HG03025 (cell line): ENCODE results near the gene FBXO15.

Experiments used
- ATAC-seq: cut with Tn5 transposase; IDR thresholded peaks from one replicate; pipeline ENCODE4 v1.9.1; 2021; ENCODE audit warnings: mild to moderate bottlenecking, moderate library complexity; ENCODE audit not compliant: unreplicated experiment, low FRiP score

The FBXO15 gene

DNA sequence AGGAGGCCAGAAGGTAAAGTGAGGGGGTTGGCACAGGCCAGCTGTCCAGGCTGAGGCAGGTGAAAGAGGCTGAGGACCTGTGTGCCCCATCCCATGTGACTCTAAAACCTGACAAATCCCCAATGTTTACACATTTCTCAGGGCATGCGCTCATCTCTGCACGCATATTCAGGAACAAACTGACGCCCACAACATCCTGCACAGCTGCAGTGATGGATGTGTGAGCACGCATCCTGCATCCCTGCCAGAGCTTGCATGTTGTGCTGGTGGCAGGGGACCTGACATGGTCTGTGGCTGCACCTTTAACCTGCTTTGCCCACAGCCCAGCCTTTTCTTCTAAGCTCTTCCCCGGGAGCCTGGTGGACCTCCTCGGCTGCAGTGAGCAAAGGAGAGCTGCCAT lies 83.1 kb downstream of the FBXO15 start:
- ATAC-seq: no peak

GRCh38 chr18:74063557-74063956 lies 84.1 kb downstream of the FBXO15 start:
- no peak for ATAC-seq

DNA sequence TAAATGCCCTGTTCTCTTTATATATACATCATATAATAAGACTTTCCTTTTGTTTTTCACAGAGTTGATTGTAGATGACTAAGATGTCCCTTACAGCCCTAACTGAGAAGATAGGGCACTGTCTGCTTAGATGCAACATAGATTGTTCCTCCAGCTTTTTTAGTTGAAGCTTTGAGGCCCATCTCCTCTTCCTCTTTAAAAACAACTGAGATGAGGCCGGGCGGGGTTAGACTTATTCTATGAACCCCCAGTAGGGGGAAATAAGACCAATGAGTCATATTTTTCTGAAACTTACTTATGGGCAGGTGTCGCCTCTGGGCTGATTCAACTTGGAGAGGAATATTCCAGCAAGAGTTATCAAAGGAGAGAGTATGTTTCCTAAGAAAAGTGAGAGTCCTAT lies 84.6 kb downstream of the FBXO15 start:
- ATAC-seq: no peak

DNA sequence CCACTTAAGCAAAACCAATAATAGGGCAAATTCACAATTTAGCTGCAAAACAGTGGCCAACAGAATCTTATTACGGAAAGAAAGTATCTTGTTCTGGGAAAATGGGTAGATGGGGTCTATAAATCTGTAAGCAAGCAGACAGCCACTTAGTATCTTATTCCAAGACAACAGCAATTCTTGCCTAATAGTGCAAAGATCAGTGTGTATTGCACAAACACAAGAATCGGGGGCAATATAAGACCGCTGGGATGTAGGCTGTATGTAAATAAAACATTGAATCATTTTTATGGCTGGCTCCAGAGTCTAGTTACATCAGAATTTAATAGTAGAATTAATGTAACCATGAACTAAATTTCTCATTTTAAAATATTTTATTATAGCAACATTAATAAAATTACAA lies 85.6 kb downstream of the FBXO15 start:
- ATAC-seq: no peak

- no peak for ATAC-seq
These were observed 87.1 kb downstream of the FBXO15 start for GRCh38 chr18:74060579-74060978.

DNA sequence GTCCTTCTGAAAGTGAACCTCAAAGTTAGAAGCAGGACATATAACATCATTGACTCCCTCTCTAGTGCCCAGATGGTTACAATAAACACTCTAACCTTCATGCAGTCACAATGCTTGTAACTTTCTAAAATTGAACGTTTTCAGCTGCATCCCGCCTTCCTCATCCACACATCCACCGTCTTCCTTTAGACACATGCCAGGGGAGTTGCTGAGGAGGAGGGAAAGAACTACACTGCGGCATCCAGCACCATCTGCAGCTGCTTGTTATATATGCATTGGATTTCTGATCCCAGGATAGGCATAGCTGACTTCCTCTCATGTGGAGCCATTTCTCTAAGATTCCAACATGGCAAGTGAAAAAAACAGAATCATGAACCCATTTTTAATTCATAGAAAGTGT lies 96.8 kb downstream of the FBXO15 start:
- no peak for ATAC-seq

DNA sequence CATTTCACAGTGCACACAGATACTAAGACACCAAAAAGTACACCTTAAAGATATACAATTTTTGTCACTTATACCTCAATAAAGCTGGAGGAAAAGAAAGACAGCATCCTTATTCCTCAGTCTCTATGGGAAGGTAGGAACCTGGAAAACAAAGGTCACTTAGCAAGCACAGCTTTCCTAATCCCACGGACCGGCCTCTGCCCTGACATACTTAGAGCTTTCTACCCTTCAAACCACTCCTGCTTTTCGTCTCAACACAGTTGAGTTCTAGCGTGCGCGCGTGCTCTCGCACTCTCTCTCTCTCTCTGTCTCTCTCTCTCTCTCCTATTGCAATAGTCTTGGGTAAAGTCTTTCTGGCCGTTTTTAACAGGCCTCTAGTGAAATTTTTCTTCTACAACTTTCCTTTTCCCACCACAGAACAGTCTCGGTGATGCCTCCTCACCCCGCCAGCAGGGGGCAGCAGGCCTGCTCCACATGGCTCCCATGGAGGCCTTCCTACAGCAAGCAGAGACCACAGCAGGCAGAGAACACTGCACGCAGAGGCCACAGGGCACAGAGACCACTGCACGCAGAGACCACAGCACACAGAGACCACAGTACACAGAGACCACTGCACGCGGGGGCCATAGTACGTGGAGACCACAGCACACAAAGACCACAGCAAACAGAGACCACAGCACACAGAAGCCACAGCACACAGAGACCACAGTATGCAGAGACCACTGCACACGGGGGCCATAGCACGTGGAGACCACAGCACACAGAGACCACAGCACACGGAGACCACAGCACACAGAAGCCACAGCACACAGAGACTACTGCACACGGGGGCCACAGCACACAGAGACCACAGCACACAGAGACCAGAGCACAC lies 106.9 kb downstream of the FBXO15 start:
- ATAC-seq: no peak

DNA sequence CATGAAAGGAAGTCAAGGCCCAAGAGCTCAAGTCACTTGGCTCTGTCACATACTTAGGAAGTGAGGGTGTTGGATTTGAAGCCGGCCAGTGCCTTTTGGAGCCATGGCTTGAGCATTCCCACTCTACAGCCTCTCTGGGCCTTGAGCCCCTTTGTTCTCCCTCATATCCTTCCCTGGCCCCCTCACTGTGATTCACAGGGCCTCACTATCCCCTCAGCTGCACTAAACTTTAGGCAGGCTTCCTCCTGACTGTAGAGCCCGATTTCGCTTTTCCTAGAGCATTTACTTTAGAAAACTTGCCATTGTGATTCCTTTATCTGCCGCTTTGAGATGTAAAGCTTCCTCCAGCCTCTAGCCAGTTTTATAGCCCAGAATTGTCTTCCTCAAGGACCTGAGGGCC lies 107.6 kb downstream of the FBXO15 start:
- no peak for ATAC-seq

DNA sequence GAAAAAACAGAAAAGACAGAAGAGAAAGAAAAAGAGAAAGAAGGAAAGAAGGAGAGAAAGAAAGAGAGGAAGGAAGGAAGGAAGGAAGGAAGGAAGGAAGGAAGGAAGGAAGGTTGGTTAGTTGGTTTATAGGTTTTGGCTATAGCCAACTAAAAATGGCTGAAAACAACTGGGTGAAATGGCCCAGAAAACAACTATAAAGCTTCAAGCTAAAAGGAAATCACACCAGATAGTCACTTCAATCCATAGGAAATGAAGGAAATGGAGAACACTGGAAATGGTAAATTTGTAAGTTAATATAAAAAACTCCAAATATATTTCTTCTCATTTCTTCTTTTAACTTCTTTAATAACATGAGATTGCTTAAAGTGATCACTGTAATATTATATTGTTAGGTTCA lies 118.5 kb downstream of the FBXO15 start:
- ATAC-seq: no peak
